IPS DF 4.7 (cell line): Measurements from ENCODE around the gene ZNF426.

Source experiments
- DNase-seq: peaks from one replicate; pipeline ENCODE4 v3.0.0-alpha.2; 2013; ENCODE audit warnings: low spot score; ENCODE audit errors: extremely low read depth

Gene ZNF426

GRCh38 chr19:9498183-9498902 lies 40.1 kb downstream of the ZNF426 start, which contains the start of gene ZNF560:
Gene ZNF560 (minus strand): TSS chr19:9498616. CDS start chr19:9475313, 23,303 bp downstream.
- DNase-seq = no peak

- DNase-seq = no peak
Measured at GRCh38 chr19:9494096-9494495, 44.3 kb downstream of the ZNF426 start.

- no peak for DNase-seq
Measured at GRCh38 chr19:9487016-9487415, 51.4 kb downstream of the ZNF426 start.

GRCh38 chr19:9485140-9485539 lies 53.3 kb downstream of the ZNF426 start:
- DNase-seq = no peak

- DNase-seq = no peak
Measured at GRCh38 chr19:9474975-9475374, 63.5 kb downstream of the ZNF426 start.
